Kidney epithelial cell (primary cell): Measurements from ENCODE around the gene MBOAT2. TPM values are rescaled to one million over a fixed set of nuclear protein-coding genes. Genes with fewer than 3 reads are reported as not detected.
A peak's percentile ranks its signal among the peaks of the same experiment; 100 is the strongest.

ENCODE experiments used
- DNase-seq: peaks from one replicate; pipeline ENCODE4 v3.0.0-alpha.2; 2010; ENCODE audit warnings: low read depth
- H3K27me3 ChIP-seq: 2 replicates; pipeline ENCODE4 v1.6.0; 2011; ENCODE audit warnings: low read length; ENCODE audit not compliant: control insufficient read depth, insufficient read depth
- H3K36me3 ChIP-seq: 2 replicates; pipeline ENCODE4 v1.5.1; 2011; ENCODE audit warnings: low read length; ENCODE audit not compliant: control insufficient read depth, insufficient read depth
- H3K4me3 ChIP-seq: 2 replicates; pipeline ENCODE4 v1.5.1; 2011; ENCODE audit warnings: low read depth, mild to moderate bottlenecking, control low read depth, low read length
- total RNA-seq: library from RNA; depleted of rRNA; stranded (reverse); fragments of >200 nt; gene quantifications from 2 replicates; pipeline ENCODE4 v1.2.3, GENCODE V29; 2015
- TF ChIP-seq, protein P1 (sequence below): IDR thresholded peaks from 2 replicates; pipeline ENCODE4 v1.5.1; 2011; ENCODE audit warnings: mild to moderate bottlenecking, moderate library complexity, low read length, control low read depth, inconsistent platforms; ENCODE audit not compliant: insufficient read depth, poor library complexity, severe bottlenecking

MBOAT2 gene
- total RNA-seq, 1 donor from 2014 or later: 32.2 TPM

- no peaks in the 10 kb centered on the region for H3K27me3 ChIP-seq
- H3K4me3 ChIP-seq: peak overlapping the region; percentile 56
- TF ChIP-seq, protein P1, sequence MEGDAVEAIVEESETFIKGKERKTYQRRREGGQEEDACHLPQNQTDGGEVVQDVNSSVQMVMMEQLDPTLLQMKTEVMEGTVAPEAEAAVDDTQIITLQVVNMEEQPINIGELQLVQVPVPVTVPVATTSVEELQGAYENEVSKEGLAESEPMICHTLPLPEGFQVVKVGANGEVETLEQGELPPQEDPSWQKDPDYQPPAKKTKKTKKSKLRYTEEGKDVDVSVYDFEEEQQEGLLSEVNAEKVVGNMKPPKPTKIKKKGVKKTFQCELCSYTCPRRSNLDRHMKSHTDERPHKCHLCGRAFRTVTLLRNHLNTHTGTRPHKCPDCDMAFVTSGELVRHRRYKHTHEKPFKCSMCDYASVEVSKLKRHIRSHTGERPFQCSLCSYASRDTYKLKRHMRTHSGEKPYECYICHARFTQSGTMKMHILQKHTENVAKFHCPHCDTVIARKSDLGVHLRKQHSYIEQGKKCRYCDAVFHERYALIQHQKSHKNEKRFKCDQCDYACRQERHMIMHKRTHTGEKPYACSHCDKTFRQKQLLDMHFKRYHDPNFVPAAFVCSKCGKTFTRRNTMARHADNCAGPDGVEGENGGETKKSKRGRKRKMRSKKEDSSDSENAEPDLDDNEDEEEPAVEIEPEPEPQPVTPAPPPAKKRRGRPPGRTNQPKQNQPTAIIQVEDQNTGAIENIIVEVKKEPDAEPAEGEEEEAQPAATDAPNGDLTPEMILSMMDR: no peak
- no peak for DNase-seq
- H3K36me3 ChIP-seq: no peaks in the 10 kb centered on the region
Measured at GRCh38 chr2:9003366-9003615, 193 bp downstream of the MBOAT2 start.

- no peaks in the 10 kb centered on the region for H3K36me3 ChIP-seq
- TF ChIP-seq, protein P1: no peak
- H3K4me3 ChIP-seq: peak overlapping the region; percentile 56
- no peaks in the 10 kb centered on the region for H3K27me3 ChIP-seq
- no peak for DNase-seq
Measured at GRCh38 chr2:9002637-9003365, 683 bp downstream of the MBOAT2 start.

- DNase-seq: no peak
- H3K4me3 ChIP-seq: peak overlapping the region; percentile 56
- TF ChIP-seq, protein P1: no peak
Measured at GRCh38 chr2:9002313-9002636, 1.2 kb downstream of the MBOAT2 start.

DNA sequence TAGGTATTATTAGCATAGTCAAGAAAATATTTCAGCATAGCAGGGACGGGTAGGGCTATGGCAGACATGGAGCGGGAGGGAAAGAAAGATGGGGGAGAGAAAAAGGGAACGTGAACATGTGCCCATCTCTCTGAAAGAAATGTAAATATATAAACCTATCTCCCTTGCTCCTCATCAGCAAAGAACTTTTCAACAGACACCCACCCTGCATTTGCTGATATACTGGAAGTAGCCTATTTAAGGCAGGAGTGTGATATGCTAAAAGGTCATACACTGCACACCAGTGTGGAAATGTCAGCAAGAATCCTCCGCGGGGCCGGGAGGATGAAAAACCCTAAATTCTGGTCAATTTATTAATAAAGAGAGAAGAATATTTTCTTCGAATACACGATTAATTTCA lies 1.7 kb downstream of the MBOAT2 start:
- no peaks in the 10 kb centered on the region for H3K27me3 ChIP-seq
- no peaks in the 10 kb centered on the region for H3K36me3 ChIP-seq
- no peak for DNase-seq
- no peak overlapping the region for H3K4me3 ChIP-seq
- TF ChIP-seq, protein P1: no peak

More at GRCh38 chr2:9002313-9002636, 1.2 kb downstream of the MBOAT2 start:
- H3K27me3 ChIP-seq: no peaks in the 10 kb centered on the region
- H3K36me3 ChIP-seq: no peaks in the 10 kb centered on the region

DNA sequence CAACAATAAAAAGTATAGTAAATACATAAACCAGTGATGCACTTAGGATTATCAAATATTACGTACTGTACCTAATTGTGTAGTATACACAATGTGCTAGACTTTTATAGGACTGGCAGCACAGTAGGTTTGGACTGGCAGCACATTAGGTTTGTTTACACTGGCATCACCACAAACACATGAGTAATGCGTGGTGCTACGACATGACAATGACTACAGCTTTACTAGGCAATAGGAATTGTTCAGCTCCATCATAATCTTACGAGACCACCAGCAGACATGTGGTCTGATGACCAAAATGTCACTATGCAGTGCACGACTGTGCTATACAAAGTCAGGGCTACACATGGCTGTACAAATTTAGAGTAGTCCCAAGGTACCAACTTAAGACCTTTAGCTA lies 2.3 kb downstream of the MBOAT2 start:
- Histone ChIP-seq H3K36me3 (no peaks in the 10 kb centered on the region), H3K4me3 (no peak overlapping the region), H3K27me3 (no peaks in the 10 kb centered on the region)
- DNase-seq: no peak
- TF ChIP-seq, protein P1: no peak

- Histone ChIP-seq H3K36me3 (no peaks in the 10 kb centered on the region), H3K4me3 (no peak overlapping the region), H3K27me3 (no peaks in the 10 kb centered on the region)
- TF ChIP-seq, protein P1: no peak
- no peak for DNase-seq
Measured at GRCh38 chr2:9000442-9000841, 3.0 kb downstream of the MBOAT2 start.
